ENCODE results near the gene FAM234A.

Gene FAM234A

GRCh38 chr16:290015-290680 is 55.5 kb downstream of the FAM234A start:
- TF ChIP-seq, protein P1, sequence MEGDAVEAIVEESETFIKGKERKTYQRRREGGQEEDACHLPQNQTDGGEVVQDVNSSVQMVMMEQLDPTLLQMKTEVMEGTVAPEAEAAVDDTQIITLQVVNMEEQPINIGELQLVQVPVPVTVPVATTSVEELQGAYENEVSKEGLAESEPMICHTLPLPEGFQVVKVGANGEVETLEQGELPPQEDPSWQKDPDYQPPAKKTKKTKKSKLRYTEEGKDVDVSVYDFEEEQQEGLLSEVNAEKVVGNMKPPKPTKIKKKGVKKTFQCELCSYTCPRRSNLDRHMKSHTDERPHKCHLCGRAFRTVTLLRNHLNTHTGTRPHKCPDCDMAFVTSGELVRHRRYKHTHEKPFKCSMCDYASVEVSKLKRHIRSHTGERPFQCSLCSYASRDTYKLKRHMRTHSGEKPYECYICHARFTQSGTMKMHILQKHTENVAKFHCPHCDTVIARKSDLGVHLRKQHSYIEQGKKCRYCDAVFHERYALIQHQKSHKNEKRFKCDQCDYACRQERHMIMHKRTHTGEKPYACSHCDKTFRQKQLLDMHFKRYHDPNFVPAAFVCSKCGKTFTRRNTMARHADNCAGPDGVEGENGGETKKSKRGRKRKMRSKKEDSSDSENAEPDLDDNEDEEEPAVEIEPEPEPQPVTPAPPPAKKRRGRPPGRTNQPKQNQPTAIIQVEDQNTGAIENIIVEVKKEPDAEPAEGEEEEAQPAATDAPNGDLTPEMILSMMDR (IDR thresholded peaks at IDR 0.05; ENCODE audit: low read depth, low read length, missing control alignments): no peak
- in situ Hi-C loops (cut with HindIII; ENCODE audit: low sequenced_read_pairs): no loop called here
- DNase-seq (ENCODE audit: low read depth): no peak
- no peak overlapping the region for H3K4me3 ChIP-seq (ENCODE audit: low read depth, low read length)

DNA sequence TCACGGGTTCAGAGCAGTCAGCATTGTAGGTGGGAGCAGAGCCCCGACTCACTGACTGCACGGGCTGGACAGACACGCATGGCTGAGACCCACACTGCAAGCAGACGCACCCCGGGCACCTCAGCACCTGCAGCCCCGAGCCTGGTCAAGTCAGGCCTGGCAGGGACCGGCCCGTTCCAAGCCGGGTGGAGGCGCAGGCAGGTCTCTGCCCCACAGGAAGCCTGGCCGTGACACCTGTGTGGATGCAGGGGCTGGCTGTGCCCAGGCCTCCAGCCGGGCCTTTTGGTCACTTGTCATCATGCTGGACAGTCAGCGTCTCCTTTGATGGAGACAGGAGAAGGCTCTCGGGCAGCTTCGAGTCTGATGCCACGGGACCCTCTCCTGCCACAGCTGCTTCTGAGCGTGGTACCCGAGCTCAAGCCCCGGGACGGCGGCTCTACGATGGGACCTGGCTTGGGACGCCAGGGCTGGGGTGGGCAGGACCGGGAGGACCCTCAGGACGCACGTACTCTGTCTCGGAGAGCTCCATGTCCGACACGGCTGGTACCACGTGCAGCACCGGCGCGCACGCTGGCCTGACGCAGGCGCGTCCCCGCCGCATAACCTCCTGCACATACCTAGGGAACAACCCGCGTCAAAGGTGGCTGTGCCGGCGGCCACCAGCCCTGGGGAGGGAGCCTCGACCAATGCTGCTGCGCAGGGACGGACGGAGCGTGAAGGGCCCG is 56.2 kb downstream of the FAM234A start:
- DNase-seq (ENCODE audit: low read depth): no peak
- H3K4me3 ChIP-seq (ENCODE audit: low read depth, low read length): no peak overlapping the region
- in situ Hi-C loops (cut with HindIII; ENCODE audit: low sequenced_read_pairs): no loop called here
- TF ChIP-seq, protein P1 (IDR thresholded peaks at IDR 0.05; ENCODE audit: low read depth, low read length, missing control alignments): no peak

DNA sequence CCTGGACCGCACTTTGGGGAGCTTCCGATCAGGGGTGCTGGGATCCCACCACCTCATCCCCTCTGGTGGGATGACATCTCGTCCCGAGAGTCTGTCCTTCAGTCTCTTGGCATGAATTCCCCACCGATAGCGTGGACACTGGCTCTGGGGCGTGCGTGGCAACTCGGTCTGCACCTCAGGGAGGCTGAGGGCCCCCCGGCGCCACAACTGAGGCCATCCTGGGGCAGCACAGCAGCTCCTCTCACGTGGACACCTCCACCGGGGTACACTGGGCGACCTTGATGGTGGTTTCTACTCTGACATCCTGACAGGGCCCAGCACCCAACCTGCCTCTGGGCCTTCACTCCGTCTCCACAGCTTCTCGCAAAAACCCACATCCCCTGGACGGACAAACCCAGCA is 56.9 kb downstream of the FAM234A start:
- TF ChIP-seq, protein P1 (IDR thresholded peaks at IDR 0.05; ENCODE audit: low read depth, low read length, missing control alignments): no peak
- DNase-seq (ENCODE audit: low read depth): no peak
- H3K4me3 ChIP-seq (ENCODE audit: low read depth, low read length): no peak overlapping the region
- in situ Hi-C loops (cut with HindIII; ENCODE audit: low sequenced_read_pairs): no loop called here

- no peak overlapping the region for H3K4me3 ChIP-seq (ENCODE audit: low read depth, low read length)
- in situ Hi-C loops (cut with HindIII; ENCODE audit: low sequenced_read_pairs): no loop called here
- no peak for DNase-seq (ENCODE audit: low read depth)
- TF ChIP-seq, protein P1 (IDR thresholded peaks at IDR 0.05; ENCODE audit: low read depth, low read length, missing control alignments): no peak
These were observed 58.6 kb downstream of the FAM234A start for GRCh38 chr16:293043-293775.

DNA sequence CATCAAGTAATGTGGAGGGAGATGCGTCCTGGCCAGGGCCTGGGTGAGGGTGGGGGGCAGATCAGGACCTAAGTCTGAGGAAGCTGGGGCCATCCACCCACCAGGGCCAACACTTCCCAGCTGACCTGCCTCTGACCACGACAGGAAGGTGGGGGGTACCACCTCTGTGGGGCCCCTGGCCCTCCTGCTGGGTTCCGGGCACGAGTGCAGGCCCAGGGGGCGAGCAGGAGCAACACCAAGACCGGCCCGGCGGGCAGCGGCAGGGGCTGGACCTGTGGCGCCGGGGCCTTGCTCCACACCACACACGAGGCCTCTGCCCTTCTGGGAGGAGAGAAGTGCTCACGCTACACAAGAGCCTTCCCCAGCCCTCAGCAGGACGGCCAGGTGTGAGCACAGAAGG is 61.7 kb downstream of the FAM234A start:
- TF ChIP-seq, protein P1 (IDR thresholded peaks at IDR 0.05; ENCODE audit: low read depth, low read length, missing control alignments): no peak
- H3K4me3 ChIP-seq (ENCODE audit: low read depth, low read length): no peak overlapping the region
- in situ Hi-C loops (cut with HindIII; ENCODE audit: low sequenced_read_pairs): no loop called here
- DNase-seq (ENCODE audit: low read depth): no peak

- TF ChIP-seq, protein P1 (IDR thresholded peaks at IDR 0.05; ENCODE audit: low read depth, low read length, missing control alignments): no peak
- in situ Hi-C loops (cut with HindIII; ENCODE audit: low sequenced_read_pairs): no loop called here
- H3K4me3 ChIP-seq (ENCODE audit: low read depth, low read length): no peak overlapping the region
- no peak for DNase-seq (ENCODE audit: low read depth)
These were observed 62.3 kb downstream of the FAM234A start for GRCh38 chr16:296806-297510.
